HG03060 (cell line): ENCODE results near the gene CXCL5.
"Not testable (repeated sequence)": the region's sequence is repeated elsewhere in the genome, so short reads cannot be mapped to it uniquely, and the experiment has no call there.

Experiments
- ATAC-seq: cut with Tn5 transposase; IDR thresholded peaks from one replicate; pipeline ENCODE4 v1.9.1; 2021; ENCODE audit warnings: low read depth, moderate number of reproducible peaks; ENCODE audit not compliant: unreplicated experiment

The CXCL5 gene

DNA sequence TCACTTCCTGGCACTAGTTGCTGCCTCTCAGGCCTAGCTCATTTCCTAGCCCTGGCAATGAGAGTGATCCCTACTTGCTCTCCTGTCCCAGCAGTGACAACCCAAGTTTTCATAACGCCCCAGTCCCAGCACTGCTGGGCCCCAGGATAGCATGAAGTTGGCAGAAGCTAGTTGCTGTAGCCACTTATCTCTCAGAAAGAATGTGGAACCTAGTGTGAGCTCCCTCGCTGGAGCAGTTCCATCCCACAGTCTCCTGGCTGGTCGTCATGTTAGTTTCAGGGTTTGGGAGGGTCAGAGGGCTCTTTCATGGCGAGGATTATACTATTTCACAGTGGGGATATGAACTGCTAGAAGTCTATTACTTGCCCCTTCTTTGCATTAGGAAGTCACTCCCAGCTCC, 21.8 kb downstream of the CXCL5 start:
- no peak for ATAC-seq

DNA sequence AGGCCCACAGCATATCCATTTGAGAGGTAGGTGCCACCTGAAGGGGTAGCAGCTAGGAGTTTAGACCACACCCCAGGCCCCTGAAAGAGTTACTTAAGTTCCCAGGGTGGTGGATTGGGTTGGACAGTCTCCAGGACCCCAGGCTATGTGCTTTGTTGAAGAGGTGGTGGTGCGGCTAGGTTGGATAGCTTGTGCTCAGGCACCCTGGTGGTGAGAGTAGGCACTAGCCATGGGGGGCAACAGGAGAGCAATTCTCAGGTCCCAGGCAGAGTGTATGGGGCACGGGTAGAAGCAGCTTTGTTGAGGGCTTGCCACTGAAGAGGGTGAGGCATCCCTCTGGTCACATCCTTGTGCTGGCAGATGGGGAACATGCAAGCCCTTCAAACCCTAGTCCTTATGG, 22.3 kb downstream of the CXCL5 start:
- ATAC-seq, result no peak

DNA sequence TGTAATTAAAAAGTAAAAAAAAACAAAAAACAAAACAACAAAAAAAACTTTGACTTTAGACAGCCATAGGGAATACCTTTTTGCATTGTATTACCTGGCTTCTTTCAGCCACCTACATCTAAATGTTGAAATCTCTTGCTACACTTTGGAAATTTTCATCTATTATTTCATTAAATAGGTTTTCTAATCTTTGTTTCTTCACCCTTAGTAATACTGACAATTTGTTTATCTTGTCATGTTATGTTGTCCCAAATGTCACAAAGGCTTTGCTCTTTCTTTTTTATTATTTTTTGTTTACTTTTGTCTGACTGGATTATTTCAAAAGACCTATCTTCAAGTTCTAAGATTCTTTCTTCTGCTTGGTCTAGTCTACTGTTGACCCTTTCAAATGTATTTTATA, 24.1 kb downstream of the CXCL5 start:
- no peak for ATAC-seq

DNA sequence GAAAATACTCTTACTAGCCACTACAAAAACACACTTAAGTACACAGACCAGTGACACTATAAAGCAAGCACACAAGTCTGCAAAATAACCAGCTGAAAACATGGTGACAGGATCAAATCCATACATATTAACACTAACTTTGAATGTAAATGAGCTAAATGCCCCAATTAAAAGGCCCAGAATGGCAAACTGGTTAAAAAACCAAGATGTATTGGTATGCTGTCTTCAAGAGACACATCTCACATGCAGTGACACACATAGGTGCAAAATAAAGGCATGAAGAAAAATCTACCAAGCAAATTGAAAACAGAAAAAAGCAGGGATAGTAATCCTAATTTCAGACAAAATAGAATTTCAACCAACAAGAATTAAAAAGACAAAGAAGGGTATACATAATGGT, 27.5 kb downstream of the CXCL5 start:
- ATAC-seq, result no peak

DNA sequence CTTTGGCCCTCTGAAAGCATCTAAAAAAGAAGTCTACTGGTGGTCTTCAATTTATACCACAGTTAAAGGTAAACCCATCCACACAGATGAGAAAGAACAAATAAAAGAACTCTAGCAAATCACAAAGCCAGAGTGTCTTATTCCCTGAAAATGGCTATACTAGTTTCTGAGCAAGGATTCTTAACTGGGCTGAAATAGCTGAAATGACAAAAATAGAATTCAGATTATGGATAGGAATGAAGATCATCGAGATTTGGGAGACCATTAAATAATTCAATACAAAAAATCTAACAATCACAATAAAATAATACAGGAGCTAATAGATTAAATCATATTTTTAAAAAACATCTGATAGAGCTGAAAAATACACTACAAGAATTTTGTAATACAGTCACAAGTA, 28.5 kb downstream of the CXCL5 start:
- no peak for ATAC-seq

DNA sequence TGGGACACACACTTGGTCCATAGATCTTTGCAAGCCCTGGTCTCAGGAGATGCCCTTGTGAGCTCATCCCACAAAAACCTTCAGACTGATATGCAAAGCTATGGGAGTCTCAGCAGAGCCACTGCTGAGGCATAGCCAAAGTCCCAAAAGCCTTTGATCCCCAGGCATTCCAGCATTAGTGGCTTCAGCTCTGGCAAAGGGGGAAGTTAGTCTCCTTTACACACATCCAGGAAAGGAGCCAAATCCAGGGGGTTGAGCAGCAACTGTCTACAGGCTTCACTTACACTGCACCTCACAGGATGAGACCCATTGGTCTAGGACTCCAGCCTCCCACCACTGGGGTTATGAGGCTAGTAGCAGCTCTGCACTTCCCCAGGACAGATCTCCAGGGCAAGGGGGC, 30.6 kb downstream of the CXCL5 start:
- no peak for ATAC-seq

DNA sequence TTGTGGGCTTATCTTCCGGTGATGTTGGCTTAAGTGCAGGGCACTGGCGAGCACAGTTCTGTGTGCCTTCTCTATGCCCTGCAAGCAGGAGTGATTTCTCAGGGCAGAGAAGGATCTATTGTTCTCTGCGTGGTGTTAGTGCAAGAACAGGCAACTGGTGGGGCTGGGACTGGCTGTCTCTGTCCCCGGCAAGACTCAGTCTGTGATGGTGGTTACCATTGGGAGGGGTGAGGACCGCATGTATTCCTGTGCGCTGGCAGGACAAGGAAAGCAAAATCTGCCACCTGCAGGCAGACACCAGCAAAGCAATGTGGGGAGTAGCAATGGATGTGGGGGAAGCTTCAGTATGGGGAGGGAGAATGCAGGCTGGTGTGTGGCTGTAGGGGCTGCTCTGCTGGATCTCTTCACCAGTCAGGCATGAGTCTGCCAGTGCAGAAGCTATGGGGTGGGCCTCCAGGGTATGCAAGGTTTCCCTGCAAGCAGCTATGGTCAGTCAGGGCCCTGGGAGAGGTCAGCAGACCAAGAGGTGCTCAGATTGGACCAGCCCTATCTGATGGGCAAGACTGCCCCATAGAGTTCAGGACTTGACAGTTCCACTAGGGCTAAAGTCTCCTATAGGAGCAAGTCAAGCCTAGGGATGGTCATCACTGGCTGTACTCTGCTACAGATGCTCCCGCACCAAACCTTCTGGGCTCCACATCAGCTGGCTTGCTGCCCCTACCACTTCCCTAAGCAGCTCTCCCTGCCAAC, 33.4 kb downstream of the CXCL5 start:
- no peak for ATAC-seq

DNA sequence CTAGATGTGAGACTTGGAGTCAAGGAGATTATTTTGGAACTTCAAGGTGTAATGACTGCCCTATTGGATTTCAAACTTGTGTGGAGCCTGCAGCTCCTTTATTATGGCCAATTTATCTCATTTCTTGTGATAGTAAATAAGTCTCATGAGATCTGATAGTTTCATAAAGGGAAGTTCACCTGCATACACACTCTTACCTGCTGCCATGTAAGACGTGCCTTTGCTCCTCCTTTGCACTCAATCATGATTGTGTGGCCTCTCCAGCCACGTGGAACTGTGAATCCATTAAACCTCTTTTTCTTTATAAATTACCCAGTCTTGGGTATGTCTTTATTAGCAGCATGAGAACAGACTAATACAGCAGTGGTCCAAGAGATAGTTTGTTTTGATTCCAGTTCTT, 35.8 kb downstream of the CXCL5 start:
- no peak for ATAC-seq

DNA sequence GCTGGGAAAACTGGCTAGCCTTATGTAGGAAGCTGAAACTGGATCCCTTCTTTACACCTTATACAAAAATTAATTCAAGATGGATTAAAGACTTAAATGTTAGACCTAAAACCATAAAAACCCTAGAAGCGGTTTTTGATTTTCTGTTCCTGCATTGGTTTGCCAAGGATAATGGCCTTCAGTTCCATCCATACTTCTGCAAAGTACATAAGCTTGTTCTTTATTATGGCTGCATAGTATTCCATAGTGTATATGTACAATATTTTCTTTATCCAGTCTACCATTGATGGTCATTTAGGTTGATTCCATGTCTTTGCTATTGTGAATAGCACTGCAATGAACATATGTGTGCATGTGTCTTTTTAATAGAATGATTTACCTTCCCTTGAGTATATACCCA, 39.4 kb downstream of the CXCL5 start:
- ATAC-seq, result not testable (repeated sequence)

DNA sequence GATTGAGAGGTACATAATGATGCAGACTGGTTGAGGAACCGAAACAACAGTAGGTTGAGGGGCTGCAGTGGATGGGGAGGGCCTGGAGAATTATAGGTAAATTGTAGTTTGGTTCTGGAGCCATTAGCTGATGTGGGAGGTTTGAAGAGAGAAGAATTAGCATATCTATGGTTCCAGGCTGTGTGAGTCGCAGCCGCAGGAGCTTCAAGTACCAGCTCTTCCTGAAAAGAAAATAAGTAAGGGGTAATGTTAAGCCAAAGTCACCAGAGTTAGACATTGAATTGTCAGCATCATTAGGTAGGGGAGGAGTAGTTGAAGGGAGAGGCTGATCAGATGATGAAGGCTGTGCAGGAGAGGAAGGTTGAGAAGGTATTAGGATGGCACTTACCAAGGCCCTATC, 46.1 kb downstream of the CXCL5 start:
- ATAC-seq, result no peak

DNA sequence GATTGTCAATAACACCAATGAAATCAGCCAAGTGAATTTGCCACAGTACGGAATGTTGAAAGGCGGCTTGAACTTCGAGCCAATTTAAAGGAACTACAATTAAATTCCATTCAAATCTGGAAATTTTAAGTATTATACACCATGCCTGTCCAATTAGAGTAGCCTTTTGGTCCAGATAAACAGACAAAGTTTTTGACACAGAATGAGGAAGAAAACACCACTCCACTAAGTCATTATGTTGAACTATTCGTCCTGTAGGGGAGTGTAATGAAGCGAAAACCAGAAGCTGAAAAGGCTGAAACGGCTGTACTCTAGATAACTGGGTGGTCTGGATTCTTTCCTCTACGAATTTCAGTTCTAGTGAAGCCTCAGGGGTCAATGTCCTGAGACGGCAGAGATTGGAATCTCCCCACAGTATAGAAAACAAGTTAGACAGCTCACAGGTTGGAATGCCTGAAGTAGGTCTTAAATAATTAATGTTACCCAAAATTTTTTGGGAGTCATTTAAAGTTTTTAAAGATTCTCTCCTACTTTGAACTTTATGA, 48.0 kb downstream of the CXCL5 start:
- not testable (repeated sequence) for ATAC-seq

DNA sequence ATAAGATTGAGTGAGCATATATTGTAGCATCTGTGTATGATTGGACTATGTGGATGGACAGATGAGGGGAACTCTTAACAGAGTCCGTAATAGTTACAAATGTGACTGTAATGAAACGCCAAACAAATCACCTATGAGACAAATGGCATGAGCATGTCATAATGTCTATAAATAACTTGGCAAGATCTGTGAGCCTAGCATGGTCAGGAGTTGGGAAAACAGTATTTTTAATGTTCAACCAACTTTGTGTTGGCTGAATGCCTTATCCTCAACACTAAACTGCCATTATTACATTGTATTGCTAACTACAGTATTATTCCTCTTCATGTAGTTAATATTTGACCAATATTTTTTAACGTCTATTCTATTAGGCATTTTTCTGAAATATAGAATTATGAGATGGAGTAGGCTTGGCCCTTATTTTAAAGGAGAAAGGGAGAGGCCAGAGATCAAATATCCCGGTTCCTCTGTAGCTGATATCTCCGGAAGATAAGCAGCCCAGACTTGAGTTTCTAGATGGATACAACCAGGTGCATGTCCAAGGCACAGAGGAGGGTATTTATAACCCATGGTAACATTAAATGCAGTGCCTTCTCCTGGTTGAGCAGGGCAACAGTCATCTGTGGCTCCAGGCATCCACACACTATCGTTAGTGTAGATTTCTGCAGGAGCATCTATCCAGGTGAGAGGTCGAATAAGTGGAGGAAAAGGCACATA, 49.3 kb downstream of the CXCL5 start:
- no peak for ATAC-seq

DNA sequence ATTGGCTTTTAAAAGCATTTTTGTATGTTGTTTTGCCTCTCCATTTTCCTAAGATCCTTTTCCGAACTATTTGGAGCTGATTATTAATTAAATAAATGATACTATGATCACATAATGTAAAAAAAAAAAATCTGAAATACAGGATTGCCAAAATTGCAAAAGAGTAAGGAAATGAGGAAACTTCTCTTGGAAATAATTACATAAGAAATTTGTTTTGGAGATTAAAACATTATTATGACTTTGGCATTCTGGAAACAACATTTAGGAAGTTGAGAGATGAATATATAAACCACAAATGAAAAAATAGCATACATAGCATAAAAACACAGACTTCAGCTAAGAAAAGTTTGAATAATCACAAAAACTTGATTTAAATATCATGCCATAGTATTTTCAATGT, 50.2 kb downstream of the CXCL5 start:
- ATAC-seq, result no peak

DNA sequence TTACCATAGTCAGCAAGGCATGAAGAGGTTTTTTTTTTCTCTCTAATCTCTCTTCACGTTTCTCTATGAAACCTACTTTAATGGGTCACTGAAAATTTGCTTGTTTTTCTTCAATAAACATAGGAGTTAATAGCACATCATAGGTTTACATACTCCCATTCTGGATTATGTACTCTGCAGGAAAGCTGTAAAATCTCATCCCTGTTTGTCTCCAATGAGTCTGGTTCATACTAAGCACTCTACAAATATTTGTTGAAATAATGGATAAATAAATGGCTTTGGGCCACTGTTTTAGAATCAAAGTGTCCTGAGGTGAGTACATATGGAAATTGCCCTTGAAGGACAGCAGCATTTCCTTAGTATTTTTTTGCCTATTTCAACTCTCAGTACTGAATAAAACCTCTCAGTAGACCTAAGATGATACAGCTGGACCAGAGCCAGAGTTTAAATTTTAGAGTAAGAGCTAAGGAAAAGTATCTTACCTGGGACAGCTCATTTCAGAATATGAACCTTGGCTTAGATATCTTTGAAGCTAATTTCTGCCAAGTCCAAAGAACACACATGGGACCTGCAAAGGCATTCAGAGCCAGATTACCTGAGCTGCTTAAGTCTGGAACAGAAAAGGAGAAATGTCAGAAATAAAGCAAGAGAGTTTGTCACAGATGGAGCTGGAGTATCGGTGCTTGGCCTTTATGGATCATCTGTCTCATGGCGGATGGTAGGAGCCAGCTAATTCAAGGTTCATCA, 51.1 kb downstream of the CXCL5 start:
- ATAC-seq, result no peak

DNA sequence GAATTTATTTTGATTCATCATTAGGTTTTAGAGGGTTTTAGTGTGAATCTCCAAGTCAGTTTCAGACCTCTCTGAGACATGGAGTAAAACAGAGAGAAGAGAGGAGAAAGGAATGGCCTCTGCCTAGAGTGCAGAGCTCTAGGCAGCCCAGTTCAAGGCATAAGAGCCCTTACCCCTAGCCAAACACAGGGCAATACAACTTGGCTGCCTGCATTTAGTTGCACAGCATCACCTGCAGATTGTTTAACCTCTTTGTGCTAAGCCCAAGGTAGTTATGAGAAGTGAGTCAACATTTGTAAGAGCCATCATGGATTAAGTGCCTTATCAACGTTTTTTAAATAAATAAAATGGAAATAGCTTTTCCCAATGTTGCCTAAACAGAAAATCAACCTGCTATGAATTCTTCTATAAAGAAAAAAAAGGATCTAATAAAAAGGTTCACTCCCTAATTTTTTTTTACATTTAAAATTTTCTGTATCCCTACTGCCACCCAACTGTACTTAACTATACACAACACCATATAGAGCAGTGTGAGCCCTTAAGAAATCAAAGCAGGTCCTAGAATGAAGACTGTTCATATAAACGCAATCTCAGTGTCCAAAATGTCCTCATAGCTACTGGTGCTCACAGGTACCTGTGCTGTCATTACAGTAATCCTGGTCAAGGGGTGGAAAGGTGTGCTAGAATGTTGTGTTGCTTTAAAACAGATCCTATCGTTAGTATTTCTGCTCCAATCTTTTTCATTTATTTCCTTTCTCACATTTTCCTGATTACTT, 52.6 kb downstream of the CXCL5 start:
- no peak for ATAC-seq
